Activated CD4-positive, alpha-beta T cell treated with anti-CD3 and anti-CD28 coated beads for 4 hours (primary cell): Measurements from ENCODE around the gene BCR.
"Not testable (repeated sequence)": the region's sequence is repeated elsewhere in the genome, so short reads cannot be mapped to it uniquely, and the experiment has no call there.

Source experiments
- DNase-seq, 2 donors: peaks; one replicate each; pipeline ENCODE4 v3.0.0-alpha.2; 2020

Gene BCR

DNA sequence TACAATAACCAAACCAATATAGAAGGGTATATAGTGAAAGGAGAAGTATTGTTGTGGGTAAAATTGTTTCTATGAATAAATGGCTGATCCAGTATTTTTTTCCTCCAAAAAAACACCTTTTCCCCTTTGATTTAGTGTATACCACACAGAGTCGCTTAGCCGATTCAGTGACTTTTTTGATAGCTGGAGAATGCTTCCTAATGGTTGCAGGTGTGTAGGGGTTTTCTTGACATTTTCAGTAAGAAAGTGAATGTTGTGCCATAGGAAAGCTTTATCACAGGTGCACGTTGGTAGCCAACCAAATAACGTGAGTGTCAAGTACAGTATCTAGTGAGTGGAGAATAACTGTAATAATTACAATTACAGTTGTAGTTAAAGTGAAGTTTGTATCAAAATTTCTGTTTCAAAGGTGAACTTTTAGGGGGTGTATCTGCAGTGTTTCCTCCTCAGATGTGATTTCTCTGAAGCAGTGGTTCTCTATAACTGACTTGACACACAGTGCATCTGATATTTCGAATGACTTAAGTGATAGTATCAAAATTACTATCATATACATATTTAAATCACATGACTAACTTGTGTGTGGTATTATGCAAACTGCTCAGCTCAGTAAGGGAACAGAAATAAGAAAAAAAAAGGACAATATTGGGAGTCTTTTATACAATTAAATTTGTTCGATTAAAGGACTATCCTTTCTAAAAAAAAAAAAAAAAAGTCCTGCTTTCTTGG is 143.8 kb downstream of the BCR start:
- DNase-seq = not testable (repeated sequence)

DNA sequence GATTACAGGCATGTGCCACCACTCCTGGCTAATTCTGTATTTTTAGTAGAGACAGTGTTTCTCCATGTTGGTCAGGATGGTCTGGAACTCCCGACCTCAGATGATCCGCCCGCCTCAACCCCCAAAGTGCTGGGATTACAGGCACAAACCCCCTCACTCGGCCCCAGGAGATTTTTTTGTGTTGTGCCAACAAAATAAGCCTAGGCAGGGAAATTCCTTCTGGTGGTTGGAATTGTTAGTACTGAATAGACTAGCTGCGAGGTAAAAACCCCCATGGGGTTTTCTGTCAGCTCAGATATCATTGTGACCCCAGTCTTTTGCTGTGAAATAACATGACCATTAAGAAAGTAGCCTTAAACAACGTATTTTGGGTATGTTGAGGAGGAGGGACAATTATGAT is 144.9 kb downstream of the BCR start:
- DNase-seq = no peak

DNA sequence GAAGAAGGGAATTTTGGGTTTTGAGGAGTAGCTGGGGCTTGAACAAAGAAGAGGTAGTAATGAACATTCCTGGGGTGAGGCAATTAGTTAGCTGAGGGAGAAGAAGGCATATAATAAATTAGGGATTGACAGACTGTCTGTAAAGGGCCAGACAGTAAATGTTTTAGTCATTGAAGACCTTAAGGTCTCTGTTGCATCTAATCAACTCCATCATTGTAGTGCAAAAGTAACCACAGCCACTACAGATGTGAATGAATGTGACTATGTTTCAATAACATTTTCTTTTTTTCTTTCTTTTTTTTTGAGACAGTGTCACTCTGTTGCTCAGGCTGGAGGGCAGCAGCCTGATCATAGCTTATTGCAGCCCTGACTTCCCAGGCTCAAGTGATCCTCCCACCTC is 153.5 kb downstream of the BCR start:
- DNase-seq = not testable (repeated sequence)

DNA sequence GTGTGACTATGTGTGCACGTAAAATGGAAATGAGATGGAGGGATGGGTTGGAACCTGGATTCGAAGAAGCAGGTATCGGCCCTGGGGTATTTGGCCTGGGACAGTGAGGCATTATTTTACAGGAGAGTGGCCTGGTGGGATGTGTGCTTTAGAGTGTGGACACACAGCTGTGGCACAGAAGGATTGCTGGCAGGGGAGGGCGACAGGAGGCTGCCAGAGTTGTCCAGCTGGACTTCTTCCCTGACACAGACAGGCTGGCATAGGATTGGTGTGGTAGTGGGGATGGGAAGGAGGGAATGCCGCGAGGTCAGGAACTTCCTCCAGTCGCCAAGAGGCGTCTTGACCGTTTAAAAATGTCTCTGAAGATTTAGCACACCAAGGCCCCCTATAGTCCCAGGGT is 157.4 kb downstream of the BCR start:
- DNase-seq = not testable (repeated sequence)

DNA sequence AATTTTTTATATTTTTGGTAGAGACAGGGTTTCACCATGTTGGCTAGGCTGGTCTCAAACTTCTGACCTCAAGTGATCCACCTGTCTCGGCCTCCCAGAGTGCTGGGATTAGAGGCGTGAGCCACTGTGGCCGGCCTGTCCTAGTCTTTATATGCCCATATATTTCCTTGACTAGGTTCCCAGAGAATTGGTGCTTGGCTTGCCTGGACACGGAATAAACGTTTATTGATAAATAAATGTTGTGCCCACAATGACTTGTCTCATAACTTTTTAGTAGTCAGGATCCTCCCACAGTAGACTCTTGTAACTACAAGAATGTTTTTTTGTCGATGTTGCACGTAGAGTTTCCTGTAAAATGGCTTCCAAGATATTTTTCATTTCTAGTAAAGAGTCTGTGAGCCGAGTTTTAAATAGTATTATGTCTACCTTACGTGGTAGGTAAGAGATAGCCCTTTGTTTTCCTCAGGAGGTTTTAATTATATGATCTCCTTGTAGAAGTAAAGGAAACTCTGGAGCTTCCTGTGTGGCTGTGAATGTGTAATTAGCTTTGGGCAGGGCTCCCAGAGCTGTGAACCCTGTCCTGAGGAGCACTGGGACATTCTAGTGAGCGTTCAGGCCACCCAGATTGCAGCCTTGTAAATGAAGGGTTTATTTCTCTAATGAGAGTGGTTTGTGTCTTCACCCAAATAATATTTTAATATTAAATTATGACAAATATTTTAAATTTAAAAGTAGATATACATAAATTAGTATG is 161.8 kb downstream of the BCR start:
- DNase-seq = not testable (repeated sequence)

DNA sequence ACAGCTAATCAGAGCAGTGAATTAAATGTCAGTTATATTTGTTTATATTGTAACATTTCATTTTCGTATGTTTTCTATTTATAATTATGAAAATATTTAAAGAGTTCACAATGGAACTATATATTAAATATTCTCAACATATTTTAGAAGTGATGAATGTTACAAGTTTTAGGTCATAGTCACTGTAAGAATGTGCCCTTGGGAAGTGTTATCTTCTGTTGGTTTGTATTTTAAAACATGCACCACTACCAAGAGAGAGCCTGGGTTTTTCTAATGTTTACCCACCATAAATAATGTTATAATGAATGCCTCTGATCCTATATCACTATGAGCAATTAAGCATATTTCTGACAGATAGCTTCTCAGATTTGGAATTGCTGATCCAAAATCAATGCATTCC is 171.0 kb downstream of the BCR start:
- no peak for DNase-seq

DNA sequence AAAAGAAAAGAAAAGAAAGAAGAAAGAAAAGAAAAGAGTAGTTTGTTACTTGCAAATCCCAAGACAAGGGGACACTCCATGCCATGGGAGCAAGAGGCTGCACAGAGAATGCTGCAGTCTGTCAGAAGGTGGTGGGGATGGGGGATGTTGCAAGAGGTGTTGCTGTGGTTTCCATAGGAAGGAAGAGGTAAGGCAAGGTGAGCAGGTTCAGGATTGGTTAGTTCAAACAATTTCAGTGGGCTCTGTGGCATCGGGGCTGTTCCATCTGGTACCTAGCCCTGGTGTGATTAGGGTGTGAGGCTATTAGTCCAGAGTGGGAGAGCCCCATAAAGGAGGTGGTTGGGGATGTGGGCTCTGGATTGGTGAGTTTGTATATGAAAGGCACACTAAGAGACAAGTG is 172.7 kb downstream of the BCR start:
- no peak for DNase-seq

DNA sequence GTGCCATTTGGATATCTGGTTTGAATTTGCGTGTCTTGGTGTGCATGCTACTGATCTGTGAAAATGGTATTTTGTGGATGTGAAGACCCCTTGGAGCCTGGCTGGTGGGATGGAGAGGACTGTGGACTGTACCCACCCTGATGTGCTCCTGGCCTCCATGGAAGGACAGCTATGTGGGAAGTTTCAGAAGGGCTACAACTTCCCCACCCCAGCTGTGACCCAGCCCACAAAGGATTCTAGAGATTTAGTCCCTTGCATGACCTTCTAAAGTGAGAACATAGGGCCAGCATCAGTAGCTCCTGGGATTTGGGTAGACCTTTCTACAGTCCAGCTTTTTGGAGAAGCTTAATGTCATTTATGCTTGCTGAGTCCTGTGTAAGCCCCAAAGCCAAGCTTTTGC is 173.4 kb downstream of the BCR start:
- DNase-seq = no peak

DNA sequence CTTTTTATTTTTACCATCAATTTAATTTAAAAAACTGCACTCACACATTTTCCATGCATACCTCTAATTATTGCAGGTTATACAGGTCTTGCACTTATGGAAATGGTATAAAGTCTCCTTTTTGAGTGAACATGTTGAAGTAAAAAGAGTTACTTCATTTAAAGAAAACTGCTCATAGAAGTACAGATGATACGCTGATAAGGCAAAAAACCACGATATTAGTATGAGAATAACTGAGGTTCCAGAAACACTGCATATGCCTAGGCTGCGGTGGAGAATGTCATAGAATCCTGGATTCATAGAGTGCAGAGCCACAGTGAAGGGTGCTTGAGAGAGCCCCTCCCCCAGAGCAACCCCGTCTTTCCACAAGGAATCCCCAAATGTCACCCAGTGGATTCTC is 175.8 kb downstream of the BCR start:
- DNase-seq = no peak

DNA sequence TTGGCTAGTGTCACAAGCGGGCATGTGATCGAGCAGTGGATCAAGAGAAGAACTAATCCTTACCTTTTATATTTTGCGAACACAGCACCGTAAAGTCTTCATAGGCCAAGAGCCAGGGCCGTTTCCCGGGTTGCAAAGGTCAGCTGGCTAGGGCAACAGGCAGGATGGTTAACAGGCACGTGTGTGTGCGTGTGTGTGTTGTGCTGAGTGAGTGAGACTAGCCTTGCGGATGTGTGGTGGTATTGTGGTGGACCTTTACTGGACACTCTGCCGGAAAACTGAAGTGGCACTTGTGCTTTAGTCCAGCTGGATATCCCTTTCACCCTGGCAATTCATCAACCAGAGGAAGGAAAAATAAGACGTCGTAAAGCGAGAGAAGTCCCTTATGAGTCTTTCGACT is 176.7 kb downstream of the BCR start:
- DNase-seq = no peak

DNA sequence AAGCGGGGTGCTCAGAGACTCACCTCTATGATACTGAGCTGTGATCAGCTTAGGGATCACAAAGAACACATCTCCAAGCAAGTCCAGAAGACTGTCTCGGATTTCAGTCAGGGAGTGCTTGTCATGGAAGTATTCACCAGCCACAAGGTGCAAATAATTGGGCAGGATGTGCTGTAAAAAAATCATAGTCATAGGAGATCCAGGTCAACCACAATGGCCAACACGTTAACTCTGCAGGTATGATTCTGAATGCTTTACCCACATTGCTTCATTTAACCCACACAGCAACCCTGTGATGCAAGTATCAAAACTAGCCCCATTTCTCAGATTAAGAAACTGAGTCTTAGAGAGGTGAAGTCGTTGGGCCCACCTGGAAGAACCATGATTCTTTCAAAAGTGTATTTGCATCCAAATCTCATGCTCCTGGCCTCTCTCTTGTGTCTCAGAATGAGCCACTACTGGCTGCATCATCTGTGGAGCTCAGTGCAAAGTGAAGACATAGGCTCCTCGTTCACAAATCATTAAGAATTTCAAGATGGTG is 179.3 kb downstream of the BCR start:
- no peak for DNase-seq

DNA sequence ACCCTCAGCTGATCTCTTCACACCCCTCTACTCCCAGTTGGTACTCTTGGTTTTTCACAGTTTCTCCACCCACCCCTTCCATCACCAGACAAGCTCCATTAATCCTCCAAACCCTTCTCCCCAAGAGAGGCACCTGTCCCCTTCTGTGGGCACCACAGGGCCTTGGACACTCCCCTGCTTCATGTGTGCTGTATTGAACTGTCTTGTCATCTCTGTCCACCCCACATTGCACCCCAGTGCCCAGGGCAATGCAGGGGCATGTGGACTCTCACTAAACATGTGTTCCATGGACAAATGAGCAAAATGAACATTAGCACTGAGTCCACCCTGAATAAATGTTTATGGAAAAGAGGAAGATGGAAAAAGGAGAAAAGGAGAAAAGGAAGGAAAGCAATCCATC is 181.4 kb downstream of the BCR start:
- no peak for DNase-seq

DNA sequence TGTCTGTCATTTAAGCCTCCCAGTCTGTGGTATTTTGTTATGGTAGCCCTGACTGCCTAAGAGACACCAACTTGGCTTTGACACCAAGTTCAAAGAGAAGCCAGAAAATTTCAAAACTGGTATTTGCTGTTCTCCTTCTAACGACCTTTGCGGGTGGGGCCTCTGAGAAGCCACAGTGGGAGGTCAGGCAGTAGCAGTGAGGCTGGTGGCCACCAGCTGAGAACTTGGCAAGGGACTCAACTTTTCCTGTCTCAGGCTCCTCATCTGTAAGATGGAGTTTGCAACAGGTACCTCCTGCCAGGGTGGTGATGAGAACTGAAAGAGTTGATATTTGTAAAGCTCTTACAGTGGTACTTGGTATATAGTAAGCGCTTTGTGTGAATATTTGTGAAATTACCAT is 183.4 kb downstream of the BCR start:
- DNase-seq = no peak

DNA sequence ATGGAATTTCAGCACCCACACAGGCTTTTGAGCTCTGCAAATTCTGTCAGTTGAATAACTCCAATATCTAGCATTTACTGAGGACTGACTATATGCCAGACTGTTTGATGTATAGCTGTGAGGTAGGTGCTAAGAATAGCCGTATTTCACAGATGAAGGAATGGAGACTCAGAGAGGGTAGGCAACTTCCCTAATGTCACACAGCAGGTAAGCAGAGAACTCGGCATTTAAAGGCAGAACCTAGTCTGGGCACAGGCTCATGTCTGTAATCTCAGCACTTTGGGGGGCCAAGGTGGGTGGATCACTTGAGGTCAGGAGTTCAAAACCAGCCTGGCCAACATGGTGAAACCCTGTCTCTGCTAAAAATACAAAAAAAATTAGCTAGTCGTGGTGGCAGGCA is 184.1 kb downstream of the BCR start:
- no peak for DNase-seq

DNA sequence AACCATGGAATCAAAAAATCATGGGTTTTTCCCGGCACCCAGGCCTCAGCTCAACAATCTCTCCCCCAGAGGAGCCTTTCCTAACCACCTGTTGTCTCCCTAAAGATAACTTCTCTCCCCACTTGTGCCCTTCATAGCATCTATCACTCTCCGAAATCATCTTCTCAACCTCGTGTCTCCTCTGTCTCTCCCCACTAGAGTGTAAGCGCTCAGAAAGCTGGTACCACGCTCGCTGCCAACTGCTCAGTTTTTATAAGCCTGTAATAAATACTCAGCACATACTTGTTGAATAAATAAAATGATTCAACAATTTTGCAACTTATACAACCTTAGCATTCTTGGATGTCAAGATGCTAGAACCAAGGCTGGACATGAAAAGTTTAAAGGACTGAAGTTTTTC is 185.2 kb downstream of the BCR start:
- DNase-seq = no peak

DNA sequence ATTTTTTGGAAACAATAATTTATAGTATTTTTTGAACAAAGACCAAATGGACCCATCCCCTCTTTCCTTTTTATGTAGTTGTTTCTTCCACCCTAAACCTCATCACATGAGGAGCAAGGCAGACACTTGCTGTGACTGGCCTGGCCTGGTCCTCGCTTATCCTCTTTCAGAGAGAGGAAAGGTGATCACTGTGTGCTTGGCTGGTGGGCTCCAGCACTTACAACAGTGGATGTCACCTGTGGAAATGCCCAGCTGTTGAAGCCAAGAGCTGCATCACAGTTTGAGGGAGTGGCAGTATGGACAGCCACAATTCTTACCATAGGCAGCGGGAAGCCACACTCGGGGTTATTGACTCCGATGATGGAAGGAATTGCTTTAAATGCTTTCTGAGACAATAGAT is 185.7 kb downstream of the BCR start:
- DNase-seq = no peak

DNA sequence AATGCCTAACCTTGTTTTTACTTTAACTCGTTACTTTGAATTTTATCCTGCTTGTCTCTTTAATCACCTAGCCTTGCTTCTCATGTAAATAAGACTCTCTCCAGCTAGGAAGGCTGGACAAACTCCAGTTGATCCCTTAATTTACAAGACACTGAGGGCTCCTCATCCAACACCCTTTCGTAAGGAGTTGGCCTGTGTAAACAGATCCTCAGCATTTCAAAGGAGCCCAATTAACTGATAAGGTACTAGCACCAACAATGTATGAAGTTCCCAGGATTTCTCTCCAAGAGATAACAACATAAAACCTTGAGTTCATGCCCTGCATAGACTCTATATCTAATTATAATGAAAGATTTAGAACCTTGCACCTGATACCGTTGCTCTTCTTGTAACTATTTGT is 186.9 kb downstream of the BCR start:
- not testable (repeated sequence) for DNase-seq
